Activated CD8-positive, alpha-beta memory T cell treated with anti-CD3 and anti-CD28 coated beads, Interleukin-2, amount 10 ng/mL, durations not matched to agents 7 days and 5 days (primary cell): ENCODE measurements around the gene DESI1. TPM values are rescaled to one million over a fixed set of nuclear protein-coding genes. Genes with fewer than 3 reads are reported as not detected.

ENCODE experiments used
- total RNA-seq, 2 experiments: library from RNA; stranded (reverse); gene quantifications; one replicate each; pipeline ENCODE4 v1.2.3, GENCODE V29; 2021

DESI1 gene
- total RNA-seq, 2 experiments from 2014 or later = 52.7 to 64.9 TPM

Other genes starting within 250 kb of the DESI1 start
- 1 to 10 TPM; 1.4 to 2.0 TPM for gene TEF, start 239.1 kb downstream of the DESI1 start, total RNA-seq
- gene TOB2, start 174.2 kb downstream of the DESI1 start, total RNA-seq = 10 to 100 TPM; 38.8 to 45.1 TPM
- gene PHF5A, start 152.4 kb downstream of the DESI1 start, total RNA-seq = 10 to 100 TPM; 54.5 to 75.0 TPM
- 10 to 100 TPM; 90.0 to 93.3 TPM for gene ACO2, start 151.9 kb downstream of the DESI1 start, total RNA-seq
- gene POLR3H, start 76.6 kb downstream of the DESI1 start, total RNA-seq = 10 to 100 TPM; 32.4 to 43.7 TPM
- gene CSDC2, start 60.0 kb downstream of the DESI1 start, total RNA-seq = not detected
- gene PMM1, start 31.2 kb downstream of the DESI1 start, total RNA-seq = 10 to 100 TPM; 40.4 to 50.0 TPM
- 100 to 1,000 TPM; 274 to 359 TPM for gene XRCC6, start 252 bp upstream of the DESI1 start, total RNA-seq
- gene SNU13, start 67.8 kb upstream of the DESI1 start, total RNA-seq = 100 to 1,000 TPM; 176 to 193 TPM
- gene MEI1, start 78.5 kb upstream of the DESI1 start, total RNA-seq = 10 to 100 TPM; 37.3 to 45.9 TPM
- gene CCDC134, start 179.6 kb upstream of the DESI1 start, total RNA-seq = 10 to 100 TPM; 25.3 to 27.9 TPM
- gene SREBF2, start 212.1 kb upstream of the DESI1 start, total RNA-seq = 100 to 1,000 TPM; 130 to 135 TPM